ENCODE measurements around the gene ARRB1.
A peak's percentile ranks its signal among the peaks of the same experiment; 100 is the strongest.

The ARRB1 gene

DNA sequence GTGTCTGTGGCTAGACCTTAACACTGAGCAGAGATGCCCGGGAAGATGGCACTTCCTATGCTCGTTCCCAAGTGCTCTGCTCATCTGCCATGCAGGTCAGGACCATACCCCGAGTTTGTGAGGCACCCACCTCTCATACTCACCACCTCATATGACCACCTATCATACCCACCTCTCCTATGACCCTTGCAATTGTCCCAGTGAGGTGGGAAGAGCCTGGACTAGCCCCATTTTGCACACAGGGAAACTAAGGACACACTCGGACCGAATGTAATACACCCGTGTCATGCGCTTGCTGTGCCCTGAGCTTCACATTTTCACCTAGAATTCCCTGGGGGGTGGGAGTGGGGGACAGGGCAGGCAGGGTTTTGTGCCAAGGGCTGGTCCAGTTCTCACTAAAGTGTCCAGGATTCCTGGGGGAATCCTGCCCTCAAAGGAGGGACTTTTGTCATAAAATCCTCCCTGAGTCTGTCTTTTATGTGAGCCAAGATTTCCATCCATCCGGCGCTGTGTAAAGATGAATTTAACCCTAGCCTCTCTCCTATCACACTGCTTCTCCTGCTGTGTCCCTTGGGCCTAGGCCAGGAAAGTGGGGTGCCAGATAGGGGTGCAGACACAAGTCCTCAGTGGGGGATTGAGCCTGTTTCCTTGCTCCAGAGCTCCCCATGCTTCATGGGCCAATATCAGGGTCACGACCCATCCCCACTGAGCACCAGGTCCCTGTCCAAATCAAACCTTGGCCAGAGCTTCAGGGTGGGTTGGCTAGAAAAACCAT, 90.9 kb downstream of the ARRB1 start:
- no peak for DNase-seq (ENCODE audit: low read depth in 2 of 2)

DNA sequence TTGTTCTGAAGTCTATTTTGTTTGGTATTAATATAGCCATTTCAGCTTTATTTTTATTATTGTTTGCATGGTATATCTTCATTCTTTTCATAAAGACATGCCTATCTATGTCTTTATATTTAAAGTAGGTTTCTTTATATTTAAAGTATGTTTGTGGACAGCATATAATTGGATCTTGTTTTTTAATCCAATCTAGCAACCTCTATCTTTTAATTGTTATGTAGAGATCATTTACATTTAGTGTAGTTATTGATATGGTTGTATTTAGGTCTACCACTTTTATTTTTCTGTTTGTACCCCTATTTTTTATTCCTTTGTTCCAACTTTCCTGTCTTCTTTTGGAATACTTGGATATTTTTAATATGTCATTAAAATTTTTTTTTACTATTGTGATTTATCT, 97.1 kb downstream of the ARRB1 start:
- no peak for DNase-seq (ENCODE audit: low read depth in 2 of 2)

DNA sequence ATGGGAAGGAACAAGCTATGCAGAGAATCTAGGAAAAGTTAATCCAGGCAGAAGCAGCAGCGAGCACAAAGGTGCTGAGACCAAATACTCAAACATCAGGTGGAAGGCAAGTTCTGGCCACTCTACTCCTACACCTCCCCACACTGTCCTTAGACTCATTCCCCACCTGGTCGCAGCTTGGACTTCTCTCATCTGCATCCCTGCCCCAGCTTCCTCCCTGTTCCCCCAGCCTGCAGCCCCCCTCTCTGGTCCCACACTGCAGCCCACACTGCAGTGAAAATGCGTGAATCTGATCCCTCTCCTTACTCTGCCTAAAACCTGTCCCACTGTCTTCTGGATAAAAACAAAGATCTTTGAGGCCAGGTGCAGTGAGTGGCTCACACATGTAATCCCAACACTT, 101.8 kb downstream of the ARRB1 start:
- no peak for DNase-seq (ENCODE audit: low read depth in 2 of 2)

DNA sequence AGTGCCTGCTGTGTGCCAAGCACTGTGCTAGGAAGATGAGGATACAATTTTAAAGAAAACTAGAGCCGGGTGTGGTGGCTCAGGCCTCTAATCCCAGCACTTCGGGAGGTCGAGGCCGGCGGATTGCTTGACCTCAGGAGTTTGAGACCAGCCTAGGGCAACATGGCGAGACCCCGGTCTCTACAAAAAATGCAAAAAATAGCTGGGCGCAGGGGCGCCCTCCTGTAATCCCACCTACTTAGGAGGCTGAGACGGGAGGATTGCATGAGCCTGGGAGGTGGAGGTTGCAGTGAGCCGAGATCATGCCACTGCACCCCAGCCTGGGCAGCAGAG, 102.6 kb downstream of the ARRB1 start:
- no peak for DNase-seq (ENCODE audit: low read depth in 2 of 2)

DNA sequence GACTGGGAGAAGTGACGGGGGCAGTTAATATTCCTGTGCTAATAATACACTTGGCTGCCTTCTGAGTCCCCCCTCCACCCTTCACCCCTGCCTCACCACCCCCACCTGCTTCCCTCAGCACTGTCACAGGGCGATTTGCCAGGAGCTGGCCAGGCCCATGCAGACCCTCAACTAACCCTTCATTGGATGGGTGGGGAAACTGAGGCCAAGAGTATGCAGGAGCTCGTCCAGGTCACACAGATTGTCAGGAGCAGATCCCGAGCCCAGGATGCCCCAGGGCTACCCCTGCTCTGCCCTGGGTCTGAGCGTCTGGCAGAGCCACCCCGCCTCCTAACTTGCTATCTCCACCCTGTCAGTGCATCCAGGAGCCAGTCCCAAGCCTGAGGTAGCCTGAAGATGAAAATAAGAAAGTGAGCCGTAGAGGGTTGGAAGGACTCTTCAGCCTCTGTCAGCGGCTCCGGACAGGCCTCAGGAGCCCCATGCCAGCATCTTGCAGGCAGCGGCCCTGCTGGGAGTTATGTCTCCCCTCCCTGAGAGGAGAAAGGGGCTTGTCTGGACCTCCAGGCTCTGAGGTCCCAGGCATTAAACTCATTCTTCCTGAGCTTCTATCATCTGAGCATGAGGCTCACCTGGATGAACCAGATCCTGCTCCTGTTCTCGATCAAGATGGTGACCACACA, 104.7 kb downstream of the ARRB1 start:
- no peak for DNase-seq (ENCODE audit: low read depth in 2 of 2)

DNA sequence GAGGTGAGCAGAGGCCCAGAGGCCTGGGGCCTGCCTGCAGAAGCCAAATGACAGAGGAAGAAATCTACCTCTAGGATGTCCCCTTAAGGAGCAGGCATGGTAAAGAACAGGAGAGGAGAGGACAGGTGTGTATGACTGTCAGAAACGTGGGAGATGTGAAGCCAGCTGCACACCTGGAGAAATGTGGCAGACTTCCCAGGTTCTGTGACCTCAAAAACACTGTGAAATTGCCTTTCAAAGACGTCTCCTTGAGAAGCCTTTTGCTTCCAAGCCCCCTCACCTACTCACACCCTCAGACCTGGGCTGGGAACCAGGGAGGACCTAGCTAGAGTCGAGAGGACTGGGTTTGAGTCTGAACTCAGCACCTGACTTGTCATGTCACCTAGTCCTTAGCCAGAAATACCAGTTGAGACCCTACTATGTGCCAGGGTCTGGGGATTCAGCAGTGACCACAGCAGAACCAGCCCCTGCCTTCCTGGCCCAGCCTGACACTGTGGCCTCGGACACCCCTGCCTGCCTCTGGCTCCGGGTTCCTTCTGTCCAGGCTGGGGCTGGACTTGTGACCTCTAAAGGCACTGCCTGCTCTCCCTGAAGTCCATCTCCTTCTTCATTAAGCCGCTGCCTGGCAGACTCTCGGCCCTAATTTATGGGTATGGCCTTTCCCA, 105.3 kb downstream of the ARRB1 start:
- DNase-seq (ENCODE audit: low read depth in 2 of 2) = no peak

DNA sequence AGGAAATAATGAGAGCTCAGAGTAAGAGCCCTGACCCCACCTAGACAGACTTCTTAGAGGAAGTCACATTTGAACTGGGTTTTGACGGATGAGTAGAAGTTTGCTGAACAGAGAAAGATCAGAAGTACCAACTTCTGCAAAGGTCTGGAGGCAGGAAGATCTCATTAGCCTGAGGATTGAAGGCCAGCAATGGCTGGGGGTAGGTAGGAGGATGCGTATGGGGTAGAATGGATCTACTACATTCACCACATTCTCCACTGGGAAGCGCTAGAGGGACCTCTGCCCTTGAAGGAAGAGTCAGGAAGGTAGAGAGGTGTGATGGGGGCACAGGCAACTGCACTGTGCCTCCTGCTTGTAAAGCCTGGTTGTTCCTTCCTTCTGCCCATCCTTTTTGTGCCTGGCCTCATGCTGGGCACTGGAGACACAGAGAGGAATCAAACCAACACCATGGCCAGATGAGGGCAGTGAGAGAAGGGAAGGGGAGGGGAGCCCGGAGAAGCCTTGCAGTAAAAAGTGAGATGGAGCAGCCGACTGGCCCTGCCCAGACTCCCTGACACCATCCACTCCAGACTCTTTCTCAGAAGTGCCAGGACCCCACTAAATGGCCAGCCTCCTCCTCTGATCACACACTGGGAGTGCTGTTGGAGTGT, 106.0 kb downstream of the ARRB1 start:
- no peak for DNase-seq (ENCODE audit: low read depth in 2 of 2)

DNA sequence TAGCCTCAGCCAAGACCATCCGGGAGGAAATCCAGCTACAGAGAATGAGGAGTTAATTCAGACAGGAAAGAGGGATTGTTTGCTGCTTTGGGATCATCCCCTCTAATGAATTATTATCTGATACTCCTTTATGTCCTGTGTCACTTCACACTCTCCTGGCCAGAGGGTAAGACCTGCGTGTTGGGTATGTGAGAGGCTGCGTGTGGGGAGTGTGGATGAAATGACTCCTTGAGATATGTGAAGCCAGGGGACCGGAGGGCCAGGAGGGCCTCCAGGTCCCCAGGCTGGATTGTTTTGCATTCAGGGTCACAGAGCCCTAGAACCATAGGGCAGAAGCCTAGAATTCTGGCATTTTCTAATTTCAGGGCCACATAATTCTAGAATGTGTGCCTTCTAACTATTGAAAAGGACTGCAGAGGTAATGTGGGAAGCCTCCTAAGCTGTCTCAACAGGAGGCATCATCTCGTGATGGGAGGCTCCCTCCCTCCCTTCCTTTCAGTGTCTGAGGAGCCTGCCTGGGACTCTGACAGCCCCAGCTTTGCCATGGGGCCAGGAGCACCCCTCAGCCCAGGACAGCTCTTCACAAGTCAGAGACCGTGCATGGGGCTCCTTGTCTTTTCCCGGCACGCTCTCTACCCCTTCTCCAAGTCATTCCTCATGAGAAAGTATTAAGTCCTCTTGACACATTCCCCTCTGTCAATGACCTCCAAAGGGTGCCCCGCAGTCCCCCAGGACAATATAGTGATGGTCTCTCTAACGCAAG, 107.2 kb downstream of the ARRB1 start:
- no peak for DNase-seq (ENCODE audit: low read depth in 2 of 2)

DNA sequence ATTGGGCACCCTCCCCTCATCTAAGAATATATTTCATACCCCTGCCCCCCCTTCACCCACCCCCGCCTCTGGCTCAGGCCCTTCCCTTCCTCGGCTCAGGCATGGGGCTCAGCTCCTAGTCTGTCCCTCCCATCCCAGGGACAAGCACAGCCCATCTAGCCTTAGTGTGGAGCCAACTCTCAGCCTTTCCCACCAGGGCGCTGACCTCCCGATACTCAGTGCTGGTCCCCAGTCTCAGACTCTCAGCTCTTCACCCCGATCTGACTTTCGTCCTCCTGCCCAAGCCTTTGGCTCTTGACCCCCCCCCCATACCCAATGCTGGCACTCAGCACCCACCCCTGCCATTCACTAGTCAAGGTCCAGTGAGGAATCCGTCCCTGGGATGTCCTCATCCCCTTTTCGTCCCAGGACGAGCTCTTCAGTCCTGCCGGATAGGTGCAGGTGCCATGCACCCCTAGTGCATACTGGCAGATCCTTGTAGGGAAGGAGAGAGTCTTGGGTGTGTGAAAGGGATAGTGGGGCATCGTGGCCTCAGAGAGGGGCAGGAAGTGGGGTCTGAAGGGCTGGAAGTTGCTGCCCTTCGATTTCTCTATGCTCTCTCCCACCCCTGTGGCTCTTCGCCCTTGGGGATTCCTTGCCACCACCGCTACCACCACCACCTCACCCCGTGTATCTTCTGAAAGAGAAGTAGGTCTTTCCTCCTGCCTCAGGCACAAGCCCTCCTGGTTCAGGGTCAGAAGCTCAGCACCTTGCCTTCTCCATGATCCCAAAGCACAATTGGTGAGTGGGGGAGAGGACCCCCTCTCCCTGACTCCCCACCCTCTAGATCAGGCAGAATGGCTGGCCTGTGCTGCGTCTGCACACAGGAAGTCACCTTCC, 108.5 kb downstream of the ARRB1 start:
- no peak for DNase-seq (ENCODE audit: low read depth in 2 of 2)

DNA sequence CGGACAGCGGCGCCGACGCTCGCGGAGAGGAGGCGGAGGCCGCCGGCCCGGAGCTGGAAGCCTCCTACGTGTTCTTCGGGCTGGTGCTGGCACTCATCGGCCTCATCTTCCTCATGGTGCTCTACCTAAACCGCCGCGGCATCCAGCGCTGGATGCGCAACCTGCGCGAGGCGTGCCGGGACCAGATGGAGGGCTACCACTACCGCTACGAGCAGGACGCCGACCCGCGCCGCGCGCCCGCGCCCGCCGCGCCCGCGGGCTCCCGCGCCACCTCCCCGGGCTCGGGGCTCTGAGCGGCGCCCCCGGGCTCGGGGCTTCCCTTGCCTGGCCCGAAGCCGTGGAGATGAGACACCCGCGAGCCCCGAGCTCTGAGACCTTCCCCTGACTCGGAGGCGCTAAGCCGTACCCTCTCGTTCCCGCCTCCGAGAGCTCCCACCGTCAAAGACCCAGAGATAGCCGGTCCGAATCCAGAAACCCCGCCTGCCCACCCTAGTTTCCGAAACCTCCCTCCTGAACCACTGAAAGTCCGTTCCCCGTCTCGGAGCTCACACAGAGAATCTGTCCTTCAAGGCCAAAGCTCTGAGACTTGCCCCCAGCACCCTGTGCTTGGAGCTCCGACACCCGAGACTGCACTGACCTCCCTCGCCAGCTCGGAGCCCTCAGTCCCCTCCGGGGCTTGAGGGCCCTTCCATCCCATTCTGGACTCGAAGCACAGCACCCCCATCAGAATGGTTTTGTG, 109.4 kb downstream of the ARRB1 start:
- no peak for DNase-seq (ENCODE audit: low read depth in 2 of 2)

DNA sequence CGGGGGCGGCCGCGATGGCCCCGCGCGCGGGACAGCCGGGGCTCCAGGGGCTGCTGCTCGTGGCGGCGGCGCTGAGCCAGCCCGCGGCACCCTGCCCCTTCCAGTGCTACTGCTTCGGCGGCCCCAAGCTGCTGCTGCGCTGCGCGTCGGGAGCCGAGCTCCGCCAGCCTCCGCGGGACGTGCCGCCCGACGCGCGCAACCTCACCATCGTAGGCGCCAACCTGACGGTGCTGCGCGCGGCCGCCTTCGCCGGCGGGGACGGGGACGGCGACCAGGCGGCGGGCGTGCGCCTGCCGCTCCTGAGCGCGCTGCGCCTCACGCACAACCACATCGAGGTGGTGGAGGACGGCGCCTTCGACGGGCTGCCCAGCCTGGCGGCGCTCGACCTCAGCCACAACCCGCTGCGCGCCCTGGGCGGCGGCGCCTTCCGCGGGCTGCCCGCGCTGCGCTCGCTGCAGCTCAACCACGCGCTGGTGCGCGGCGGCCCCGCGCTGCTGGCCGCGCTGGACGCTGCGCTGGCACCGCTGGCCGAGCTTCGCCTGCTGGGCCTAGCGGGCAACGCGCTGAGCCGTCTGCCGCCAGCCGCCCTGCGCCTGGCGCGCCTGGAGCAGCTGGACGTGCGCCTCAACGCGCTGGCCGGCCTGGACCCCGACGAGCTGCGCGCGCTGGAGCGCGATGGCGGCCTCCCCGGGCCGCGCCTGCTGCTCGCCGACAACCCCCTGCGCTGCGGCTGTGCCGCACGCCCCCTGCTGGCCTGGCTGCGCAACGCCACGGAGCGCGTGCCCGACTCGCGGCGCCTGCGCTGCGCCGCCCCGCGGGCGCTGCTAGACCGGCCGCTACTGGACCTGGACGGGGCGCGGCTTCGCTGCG, 110.2 kb downstream of the ARRB1 start:
- peak; percentile 74 to 79 for DNase-seq (ENCODE audit: low read depth in 2 of 2)

DNA sequence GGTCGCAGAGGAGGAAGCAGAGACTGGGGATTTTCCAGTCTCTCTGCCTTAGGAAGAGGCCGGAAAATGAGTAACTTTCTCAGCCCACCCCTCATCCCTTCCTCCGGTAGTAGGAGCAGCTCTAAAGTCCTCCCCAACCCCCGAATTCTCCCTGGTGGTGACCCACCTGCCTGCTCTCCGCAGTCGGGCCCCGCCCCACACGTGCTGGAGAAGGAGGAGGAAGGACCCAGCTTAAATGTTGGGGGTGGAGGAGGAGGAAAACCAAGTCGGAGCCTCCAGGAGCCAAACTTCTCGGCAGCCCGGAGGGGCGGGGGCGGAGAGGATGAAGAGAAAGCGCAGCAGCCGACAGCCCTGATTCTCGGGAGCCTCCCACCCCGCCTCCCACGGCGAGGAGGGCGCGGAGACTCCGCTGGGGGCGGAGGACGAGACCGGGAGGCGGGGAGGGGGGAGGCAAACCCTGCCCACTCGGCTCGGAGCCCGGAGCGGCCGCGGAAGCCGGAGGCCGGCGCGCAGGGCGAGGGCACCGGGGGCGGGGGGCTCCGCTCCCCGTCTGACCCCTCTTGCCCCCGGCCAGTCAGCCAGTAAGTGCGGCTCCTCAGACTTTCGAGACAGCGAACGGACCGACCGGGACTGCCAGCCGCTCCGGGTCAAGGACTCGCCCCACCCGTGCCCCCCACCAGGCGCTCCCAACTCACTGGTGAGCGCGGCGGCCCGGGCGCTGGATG, 111.0 kb downstream of the ARRB1 start, which contains the start of gene TPBGL:
Gene TPBGL (plus strand): TSS at position 464 of the 725 bp plus-strand sequence. CDS start 276 bp downstream, outside the sequence.
- no peak for DNase-seq (ENCODE audit: low read depth in 2 of 2)

DNA sequence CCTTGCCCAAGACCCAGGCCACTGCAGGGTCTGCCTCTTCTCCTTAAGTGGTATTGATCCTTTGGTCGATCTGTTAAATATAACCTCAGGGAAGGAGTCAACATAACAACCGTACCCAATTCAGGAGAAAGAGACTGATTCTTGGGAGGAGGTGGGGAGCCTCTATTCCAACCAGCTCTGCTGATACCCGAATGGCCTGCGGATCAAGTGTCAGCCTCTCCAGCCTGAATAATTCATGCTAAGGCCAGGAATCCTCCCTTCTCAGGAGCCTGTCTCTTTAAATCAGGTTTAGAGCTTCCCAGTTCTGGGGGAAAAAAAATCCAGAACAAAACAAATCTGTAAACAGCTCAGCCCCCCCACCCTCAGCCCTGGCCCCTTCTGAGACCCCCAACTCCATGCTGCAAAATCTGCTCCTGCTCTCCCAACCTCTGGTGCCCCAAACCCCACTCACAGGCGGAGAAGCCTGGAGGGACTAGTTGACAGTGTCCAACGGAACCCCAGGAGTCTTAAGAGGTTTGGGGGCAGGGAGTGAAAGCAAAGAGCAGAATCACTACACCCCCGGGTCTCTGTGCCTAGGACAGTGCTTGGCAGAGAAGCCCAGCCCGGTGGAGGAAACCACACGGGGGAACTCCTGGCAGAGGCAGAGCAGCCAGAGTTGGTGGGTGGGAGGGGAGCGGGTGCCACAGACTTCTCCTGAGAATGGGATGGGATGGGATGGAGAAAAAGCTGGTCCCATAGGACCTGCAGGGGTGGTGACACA, 111.8 kb downstream of the ARRB1 start:
- DNase-seq (ENCODE audit: low read depth in 2 of 2) = no peak

DNA sequence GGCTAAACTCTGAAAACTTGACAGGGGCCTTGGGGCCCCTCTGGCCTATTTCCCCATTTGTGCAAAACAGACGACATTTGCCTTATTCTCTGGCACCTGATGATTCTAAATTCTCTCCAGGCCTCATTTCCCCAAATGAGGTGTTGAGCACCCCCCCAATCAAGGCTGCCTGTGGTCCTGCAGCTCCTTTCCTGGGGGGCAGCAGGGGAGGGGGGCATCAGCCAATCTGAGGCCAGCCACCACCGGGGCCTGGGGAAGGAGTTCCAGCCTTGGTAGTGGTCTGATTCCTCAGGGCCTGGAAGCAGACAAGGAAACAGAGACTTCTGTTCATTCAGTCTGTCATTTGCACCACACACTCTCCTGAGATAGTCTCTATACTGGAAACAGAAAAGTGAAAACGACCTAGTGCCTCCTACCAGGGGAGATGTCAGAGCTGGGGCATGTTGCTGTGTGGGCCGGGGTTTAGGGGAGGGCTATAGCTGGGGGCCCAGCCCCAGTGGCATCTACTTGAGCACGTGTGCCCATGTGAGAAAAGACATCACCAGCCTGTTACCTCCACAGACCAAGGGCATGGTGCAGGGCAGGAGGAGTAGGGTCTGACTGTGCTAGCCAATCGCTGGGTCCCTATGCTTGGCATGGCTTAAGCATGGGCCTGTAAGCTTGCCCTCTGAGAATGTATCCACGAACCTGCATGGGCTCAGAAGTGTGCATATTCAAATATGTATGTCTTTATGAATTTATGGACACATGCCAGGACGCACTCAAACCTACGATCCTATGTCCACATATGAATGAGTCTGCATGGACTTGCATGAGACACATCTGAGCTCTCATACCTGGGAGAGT, 112.6 kb downstream of the ARRB1 start:
- no peak for DNase-seq (ENCODE audit: low read depth in 2 of 2)

DNA sequence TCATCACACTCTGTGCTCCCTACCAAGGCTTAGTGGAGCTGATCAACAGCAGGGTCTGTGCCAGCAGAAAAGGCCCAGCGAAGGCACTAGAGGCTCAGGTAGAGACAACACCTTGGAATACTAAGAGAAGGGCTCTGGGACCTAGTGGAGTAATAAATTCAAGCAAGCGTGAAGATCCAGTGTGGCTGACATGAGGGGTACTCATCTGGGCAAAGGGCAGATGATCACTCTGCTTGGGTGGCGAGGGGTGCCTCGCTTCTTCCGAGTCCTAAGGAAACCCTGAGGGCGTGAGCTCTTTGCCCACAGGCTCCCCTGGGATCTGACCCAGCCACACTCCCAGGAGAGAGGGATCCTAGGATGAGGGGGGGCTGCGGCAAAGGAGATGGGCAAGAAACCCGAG, 114.4 kb downstream of the ARRB1 start:
- no peak for DNase-seq (ENCODE audit: low read depth in 2 of 2)

DNA sequence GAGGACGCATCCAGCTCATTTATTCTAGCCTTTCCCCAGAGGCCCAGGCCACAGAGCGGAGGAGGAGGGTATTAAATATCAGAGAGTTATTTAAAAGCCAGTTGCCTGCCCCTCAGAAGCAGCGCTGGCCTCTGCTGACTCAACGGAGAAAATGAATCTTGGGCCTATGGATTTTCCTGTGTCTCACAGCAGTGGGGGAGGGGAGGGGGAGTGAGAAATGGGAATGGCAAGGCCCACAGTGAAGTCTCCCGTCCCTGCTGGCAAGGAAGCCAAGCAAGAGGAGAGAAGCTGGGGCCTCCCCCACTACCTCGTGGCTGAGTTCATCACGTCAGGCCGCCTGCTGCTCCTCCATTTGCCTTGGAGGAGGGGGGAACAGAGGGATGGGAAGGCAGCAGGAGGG, 115.4 kb downstream of the ARRB1 start:
- DNase-seq (ENCODE audit: low read depth in 2 of 2) = no peak

DNA sequence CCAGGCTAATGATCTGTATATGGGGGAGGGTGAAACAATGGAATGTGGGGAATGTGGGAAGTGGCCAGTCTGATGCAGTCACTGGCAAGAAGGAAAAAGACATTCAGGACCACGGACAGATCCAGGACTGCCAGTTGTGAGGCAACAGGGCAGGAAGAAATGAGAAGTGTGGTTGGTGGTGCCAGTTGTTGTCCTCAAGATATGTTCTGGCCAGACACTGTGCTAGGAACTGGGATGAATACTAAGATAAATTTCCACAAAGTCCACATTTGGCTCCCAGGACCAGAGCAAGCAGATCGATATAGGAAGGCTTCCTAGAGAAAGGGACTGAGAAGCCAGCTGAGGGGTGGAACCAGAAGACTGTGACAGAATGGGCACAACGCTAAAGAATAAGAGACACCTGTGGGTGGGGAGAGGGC, 117.7 kb downstream of the ARRB1 start:
- DNase-seq (ENCODE audit: low read depth in 2 of 2) = no peak

All from activated CD4-positive, alpha-beta T cell treated with anti-CD3 and anti-CD28 coated beads for 24 hours (primary cell).